NB4 (cell line): Measurements from ENCODE around the gene NPFFR2.

Experiments
- POLR2A ChIP-seq: IDR thresholded peaks from 2 replicates; pipeline ENCODE4 v1.6.1; 2011; ENCODE audit warnings: mild to moderate bottlenecking; ENCODE audit not compliant: insufficient read length; ENCODE audit errors: extremely low read depth
- TF ChIP-seq, protein P1 (sequence below): IDR thresholded peaks from one replicate; pipeline ENCODE4 v1.5.1; 2012; ENCODE audit warnings: low read depth, low read length
- TF ChIP-seq, protein P2 (sequence below): IDR thresholded peaks from 2 replicates; pipeline ENCODE4 v1.6.1; 2011; ENCODE audit warnings: low read depth, low read length

DNA sequence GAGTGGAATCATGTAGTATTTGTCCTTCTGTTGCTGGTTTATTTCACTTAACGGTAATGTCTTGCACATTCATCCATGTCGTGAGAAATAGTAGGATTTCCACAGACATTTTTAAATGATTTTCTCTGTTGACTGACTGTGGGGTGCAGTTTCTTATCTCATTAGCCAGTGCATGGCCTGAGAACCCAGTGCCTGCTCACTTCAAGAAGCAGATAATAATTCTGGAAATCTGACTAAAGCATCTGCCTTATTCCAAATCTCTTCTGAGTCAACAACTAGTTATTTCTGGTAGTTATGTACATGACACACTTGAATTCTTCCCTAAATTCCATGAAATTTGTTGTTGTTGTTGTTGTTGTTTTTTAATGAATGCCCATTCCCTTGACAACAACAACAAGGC is 77.6 kb downstream of the NPFFR2 start:
- no peak for TF ChIP-seq POLR2A
- TF ChIP-seq, protein P1, sequence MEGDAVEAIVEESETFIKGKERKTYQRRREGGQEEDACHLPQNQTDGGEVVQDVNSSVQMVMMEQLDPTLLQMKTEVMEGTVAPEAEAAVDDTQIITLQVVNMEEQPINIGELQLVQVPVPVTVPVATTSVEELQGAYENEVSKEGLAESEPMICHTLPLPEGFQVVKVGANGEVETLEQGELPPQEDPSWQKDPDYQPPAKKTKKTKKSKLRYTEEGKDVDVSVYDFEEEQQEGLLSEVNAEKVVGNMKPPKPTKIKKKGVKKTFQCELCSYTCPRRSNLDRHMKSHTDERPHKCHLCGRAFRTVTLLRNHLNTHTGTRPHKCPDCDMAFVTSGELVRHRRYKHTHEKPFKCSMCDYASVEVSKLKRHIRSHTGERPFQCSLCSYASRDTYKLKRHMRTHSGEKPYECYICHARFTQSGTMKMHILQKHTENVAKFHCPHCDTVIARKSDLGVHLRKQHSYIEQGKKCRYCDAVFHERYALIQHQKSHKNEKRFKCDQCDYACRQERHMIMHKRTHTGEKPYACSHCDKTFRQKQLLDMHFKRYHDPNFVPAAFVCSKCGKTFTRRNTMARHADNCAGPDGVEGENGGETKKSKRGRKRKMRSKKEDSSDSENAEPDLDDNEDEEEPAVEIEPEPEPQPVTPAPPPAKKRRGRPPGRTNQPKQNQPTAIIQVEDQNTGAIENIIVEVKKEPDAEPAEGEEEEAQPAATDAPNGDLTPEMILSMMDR = no peak
- TF ChIP-seq, protein P2, sequence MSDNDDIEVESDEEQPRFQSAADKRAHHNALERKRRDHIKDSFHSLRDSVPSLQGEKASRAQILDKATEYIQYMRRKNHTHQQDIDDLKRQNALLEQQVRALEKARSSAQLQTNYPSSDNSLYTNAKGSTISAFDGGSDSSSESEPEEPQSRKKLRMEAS = no peak
